GM10248 (cell line): ENCODE data around the gene EME2.

Source experiments
- CTCF ChIA-PET: fragments of 300-600 bp; sonication (Branson Sonifier 250); formaldehyde crosslinking; extraction: SDS; loops from one replicate; lab custom pipeline; 2021; ENCODE audit warnings: antibody characterized with exemption; lab: Yijun Ruan, JAX
- POLR2A ChIA-PET: fragments of 350-650 bp; sonication (Branson Sonifier 250); formaldehyde crosslinking; extraction: SDS; loops from one replicate; lab custom pipeline; 2020; ENCODE audit warnings: antibody characterized with exemption; lab: Yijun Ruan, JAX
- DNase-seq: peaks from one replicate; pipeline ENCODE4 v3.0.0; 2012; ENCODE audit errors: extremely low spot score
- TF ChIP-seq, protein P1 (sequence below): IDR thresholded peaks from 2 replicates; pipeline ENCODE4 v1.5.1; 2012; ENCODE audit warnings: mild to moderate bottlenecking, low read depth; ENCODE audit errors: extremely low read depth, missing control alignments, control extremely low read depth

EME2 gene, protein sequence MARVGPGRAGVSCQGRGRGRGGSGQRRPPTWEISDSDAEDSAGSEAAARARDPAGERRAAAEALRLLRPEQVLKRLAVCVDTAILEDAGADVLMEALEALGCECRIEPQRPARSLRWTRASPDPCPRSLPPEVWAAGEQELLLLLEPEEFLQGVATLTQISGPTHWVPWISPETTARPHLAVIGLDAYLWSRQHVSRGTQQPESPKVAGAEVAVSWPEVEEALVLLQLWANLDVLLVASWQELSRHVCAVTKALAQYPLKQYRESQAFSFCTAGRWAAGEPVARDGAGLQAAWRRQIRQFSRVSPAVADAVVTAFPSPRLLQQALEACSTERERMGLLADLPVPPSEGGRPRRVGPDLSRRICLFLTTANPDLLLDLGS

DNA sequence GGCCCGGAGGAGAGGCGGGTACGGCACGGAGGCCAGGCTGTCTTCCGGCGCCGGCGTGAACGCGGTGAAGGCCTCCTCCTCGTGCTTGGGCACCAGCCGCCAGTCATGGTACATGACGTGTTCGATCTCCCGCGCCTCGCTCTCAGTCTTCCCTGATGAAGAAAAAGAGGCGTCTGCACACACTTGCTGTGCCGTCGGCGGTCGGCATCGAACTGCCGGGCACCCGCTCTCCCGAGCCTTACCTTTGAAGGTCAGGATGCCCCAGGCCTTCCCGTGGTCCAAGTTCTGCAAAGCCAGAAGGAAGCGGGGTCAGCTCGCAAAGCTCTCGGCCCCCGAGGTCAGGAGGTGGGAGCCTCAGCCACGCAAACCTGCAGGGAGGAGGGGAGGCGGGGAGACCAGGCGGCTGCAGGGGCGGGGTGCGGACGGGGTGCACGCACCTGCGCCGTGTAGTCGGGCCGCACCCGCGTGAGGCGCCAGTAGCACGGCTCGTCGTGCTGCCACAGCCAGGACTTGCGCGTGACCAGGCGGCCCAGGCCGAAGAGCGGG, at the start of gene EME2:
EME2 (plus strand) TSS at position 449 of the 546 bp plus-strand sequence. CDS start 418 bp downstream, outside the sequence.
- TF ChIP-seq, protein P1, sequence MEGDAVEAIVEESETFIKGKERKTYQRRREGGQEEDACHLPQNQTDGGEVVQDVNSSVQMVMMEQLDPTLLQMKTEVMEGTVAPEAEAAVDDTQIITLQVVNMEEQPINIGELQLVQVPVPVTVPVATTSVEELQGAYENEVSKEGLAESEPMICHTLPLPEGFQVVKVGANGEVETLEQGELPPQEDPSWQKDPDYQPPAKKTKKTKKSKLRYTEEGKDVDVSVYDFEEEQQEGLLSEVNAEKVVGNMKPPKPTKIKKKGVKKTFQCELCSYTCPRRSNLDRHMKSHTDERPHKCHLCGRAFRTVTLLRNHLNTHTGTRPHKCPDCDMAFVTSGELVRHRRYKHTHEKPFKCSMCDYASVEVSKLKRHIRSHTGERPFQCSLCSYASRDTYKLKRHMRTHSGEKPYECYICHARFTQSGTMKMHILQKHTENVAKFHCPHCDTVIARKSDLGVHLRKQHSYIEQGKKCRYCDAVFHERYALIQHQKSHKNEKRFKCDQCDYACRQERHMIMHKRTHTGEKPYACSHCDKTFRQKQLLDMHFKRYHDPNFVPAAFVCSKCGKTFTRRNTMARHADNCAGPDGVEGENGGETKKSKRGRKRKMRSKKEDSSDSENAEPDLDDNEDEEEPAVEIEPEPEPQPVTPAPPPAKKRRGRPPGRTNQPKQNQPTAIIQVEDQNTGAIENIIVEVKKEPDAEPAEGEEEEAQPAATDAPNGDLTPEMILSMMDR = no peak
- POLR2A ChIA-PET = interaction anchor here (2.4 kb wide), 1 partner anchor 11 kb away, joined by 11 read pairs; the partner anchor contains the start of genes NUBP2 and SPSB3
- DNase-seq = no peak
- CTCF ChIA-PET = interaction anchor here (1.0 to 2.7 kb wide), 5 partner anchors 9 to 157 kb away, joined by 3 to 15 read pairs (median 4); partner anchors contain the start of genes MAPK8IP3, NUBP2 and SPSB3

DNA sequence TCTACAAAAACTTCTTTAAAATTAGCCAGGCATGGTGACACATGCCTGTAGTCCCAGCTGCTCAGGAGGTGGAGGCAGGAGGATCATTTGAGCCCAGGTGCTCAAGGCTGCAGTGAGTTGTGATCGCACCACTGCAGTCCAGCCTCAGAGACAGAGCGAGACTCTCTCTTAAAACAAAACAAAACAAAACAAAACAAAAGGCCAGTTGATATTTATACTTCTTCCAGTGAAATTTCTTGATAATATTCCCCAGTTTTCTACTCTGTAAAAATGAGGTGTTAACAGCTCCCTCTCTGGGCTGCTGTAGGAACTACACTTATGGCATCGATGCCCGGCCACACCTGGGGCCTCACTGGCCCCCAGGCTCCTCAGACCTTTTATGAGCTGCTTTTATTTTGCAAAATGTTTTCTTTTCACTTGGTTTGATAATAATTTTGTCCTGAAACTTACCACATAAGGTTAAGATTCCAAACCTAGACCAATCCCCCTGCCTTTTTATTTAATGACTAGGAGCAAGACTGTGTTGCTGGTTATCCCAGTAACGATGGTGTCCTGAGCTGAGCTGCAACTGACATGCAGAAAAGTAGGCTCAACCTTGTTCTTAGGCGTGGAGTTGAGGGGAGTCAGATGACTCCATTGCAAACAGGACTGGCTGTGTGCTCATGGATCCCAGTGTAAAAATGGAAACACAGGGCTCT, 49.0 kb upstream of the EME2 start:
- POLR2A ChIA-PET = no interaction called here
- CTCF ChIA-PET = interaction anchor here (0.6 to 3.4 kb wide), 16 partner anchors 21 to 360 kb away, joined by 3 to 14 read pairs (median 4); partner anchors contain the start of genes JPT2 and UQCC4
- TF ChIP-seq, protein P1 = peak; percentile 71
- DNase-seq = peak; percentile 64

DNA sequence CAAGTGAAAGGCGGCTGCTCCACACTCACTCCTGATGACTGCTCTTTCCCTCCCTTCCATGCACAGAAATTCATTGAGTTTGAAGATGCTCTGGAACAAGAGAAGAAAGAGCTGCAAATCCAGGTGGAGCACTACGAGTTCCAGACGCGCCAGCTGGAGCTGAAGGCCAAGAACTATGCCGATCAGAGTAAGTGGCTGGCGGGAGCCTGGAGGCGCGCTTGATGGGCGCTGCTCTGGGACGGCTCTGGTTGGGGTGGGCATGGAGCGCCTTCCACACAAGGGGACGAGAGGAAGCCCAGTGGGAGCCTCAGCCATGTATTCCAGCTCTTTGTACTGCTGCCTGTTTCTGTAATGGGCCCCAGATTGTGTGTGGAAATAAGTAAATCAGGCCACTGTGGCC, 48.1 kb upstream of the EME2 start:
- no peak for DNase-seq
- CTCF ChIA-PET = interaction anchor here (1.4 to 3.4 kb wide), 4 partner anchors 26 to 361 kb away, joined by 5 to 14 read pairs (median 5); partner anchors contain the start of gene JPT2
- TF ChIP-seq, protein P1 = no peak
- POLR2A ChIA-PET = interaction anchor here (0.6 kb wide), 1 partner anchor 408 kb away, joined by 3 read pairs; no protein-coding TSS in a partner anchor

DNA sequence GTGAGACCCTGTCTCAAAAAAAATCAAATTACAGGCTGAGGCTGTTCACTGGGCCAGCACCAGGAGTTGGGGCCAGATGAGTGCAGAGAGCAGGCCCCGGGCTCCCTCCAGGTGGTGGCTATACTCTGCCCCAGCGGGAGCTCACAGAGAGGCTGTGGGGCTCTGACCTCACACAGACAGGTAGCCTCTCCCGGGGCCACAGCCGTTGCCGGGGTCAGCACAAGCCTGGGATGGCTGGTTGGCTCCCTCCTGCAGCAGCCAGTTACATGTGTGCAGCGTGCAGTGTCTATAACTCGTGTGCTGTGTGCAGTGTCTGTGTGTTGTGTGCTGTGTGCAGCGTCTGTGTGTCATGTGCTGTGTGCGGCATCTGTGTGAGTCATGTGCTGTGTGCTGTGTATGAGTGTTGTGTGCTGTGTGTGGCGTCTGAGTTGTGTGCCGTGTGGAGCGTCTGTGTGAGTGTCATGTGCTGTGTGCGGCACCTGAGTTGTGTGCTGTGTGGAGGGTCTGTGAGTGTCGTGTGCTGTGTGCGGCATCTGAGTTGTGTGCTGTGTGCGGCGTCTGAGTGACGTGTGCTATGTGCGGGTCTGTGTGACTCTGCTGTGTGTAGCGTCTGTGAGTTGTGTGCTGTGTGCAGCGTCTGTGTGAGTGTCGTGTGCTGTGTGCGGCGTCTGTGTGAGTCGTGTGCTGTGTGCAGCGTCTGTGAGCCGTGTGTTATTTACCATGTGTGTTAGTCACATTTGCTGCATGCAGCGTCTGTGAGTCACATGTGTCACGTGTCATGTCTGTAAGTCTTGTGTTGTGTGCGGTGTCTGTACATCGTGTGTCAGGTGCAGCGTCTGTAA, 45.7 kb upstream of the EME2 start:
- CTCF ChIA-PET = no interaction called here
- TF ChIP-seq, protein P1 = no peak
- POLR2A ChIA-PET = no interaction called here
- no peak for DNase-seq

DNA sequence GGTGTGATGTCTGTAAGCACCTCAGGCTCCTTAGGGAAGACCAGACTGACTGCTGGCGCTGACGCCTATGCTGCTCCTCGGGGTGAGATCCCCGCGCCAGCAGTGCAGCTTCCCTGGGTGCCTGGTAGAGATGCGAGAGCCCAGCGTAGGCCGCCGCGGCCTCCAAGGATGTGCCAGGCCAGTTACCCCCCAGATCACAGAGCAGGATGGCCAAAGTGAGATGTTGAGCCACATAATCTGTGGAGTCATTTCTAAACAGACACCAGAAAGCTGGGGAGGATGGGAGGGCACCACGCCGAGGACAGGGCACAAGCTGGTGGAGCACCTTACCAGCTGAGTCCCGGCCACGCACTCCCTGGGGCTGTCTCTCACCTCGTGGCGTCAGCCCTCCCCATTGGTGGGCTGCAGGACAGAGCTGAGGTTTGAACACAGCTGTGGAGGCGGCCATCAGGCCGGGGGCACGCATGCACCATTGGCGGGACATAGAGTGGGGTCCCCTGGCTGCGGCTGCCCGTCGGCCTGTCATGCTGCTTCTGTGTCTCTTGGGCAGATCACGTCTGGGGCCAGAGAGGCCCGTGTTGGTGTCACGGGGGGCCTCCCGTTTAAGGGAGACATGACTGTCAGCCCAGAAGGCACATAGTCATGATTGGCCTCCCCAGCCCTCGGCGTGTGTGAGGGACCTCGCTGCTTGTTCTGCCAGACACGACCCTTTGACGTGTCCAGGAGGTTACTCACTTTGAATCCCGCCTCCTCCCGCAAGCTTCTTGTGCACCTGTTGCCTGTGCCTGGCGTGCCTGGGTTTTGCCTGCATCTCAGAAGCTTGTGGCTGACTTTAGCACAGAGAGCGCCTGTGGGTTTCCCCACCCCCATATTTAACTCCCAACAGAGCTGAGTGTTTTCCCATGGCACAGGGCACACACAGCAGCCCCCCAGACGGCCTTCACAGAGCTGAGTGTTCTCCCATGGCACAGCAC, 44.7 kb upstream of the EME2 start:
- ChIA-PET POLR2A (no interaction called here), CTCF (no interaction called here)
- DNase-seq = no peak
- TF ChIP-seq, protein P1 = no peak
